Neuronal stem cell (in vitro differentiated cells): ENCODE results near the gene KRTAP4-9.
"Not testable (repeated sequence)": the region's sequence is repeated elsewhere in the genome, so short reads cannot be mapped to it uniquely, and the experiment has no call there.

Experiments
- DNase-seq: peaks from one replicate; pipeline ENCODE4 v3.0.0-alpha.2; 2013; ENCODE audit warnings: low spot score
- H2AFZ ChIP-seq: one replicate; pipeline ENCODE4 v1.6.1; 2013; ENCODE audit warnings: mild to moderate bottlenecking, low read length, inconsistent platforms
- H2AK5ac ChIP-seq: 2 replicates; pipeline ENCODE4 v1.6.1; 2013; ENCODE audit warnings: low read depth, mild to moderate bottlenecking, inconsistent platforms, low read length, moderate library complexity, mixed read lengths
- H2BK120ac ChIP-seq: 2 replicates; pipeline ENCODE4 v1.6.1; 2013; ENCODE audit warnings: low read depth, mild to moderate bottlenecking, inconsistent platforms, low read length, moderate library complexity, mixed read lengths
- H2BK12ac ChIP-seq: one replicate; pipeline ENCODE4 v1.6.1; 2013; ENCODE audit warnings: low read length, inconsistent platforms
- H2BK15ac ChIP-seq: 2 replicates; pipeline ENCODE4 v1.6.1; 2013; ENCODE audit warnings: mild to moderate bottlenecking, low read length, inconsistent platforms, mixed read lengths
- H2BK5ac ChIP-seq: one replicate; pipeline ENCODE4 v1.6.1; 2013; ENCODE audit warnings: inconsistent platforms, mild to moderate bottlenecking, low read length, moderate library complexity
- H3K14ac ChIP-seq: one replicate; pipeline ENCODE4 v1.6.1; 2013; ENCODE audit warnings: low read length, inconsistent platforms
- H3K18ac ChIP-seq: 2 replicates; pipeline ENCODE4 v1.6.1; 2013; ENCODE audit warnings: low read length, inconsistent platforms
- H3K23ac ChIP-seq: 2 replicates; pipeline ENCODE4 v1.6.1; 2013; ENCODE audit warnings: low read depth, mild to moderate bottlenecking, mixed read lengths, low read length, inconsistent platforms; ENCODE audit not compliant: poor library complexity
- H3K27ac ChIP-seq: replicated peaks from 3 replicates; pipeline ENCODE4 v1.5.1; 2013; ENCODE audit warnings: low read length, inconsistent platforms
- H3K27me3 ChIP-seq, 3 experiments: 2 replicates each; pipeline ENCODE4 v1.6.1; 2013; ENCODE audit warnings: low read length in 3 of 3, mild to moderate bottlenecking in 2 of 3, inconsistent platforms in 1 of 3, low read depth in 1 of 3, mixed read lengths in 1 of 3, moderate library complexity in 1 of 3; ENCODE audit not compliant: control insufficient read depth in 3 of 3, insufficient read depth in 3 of 3
- H3K36me3 ChIP-seq, 2 donors: replicated peaks in 1 of 2; 2 replicates each; pipeline ENCODE4 v1.6.1; 2013; ENCODE audit warnings: low read length in 2 of 2; ENCODE audit not compliant: control insufficient read depth in 2 of 2, insufficient read depth in 2 of 2
- H3K4ac ChIP-seq: 2 replicates; pipeline ENCODE4 v1.6.1; 2013; ENCODE audit warnings: inconsistent platforms, mild to moderate bottlenecking, low read length, moderate library complexity
- H3K4me1 ChIP-seq, 2 donors: 1 replicate in 1 of 2; 2 replicates in 1 of 2; pipeline ENCODE4 v1.6.1; 2013; ENCODE audit warnings: low read length in 2 of 2, low read depth in 1 of 2; ENCODE audit not compliant: control insufficient read depth in 2 of 2, insufficient read depth in 1 of 2
- H3K4me2 ChIP-seq: one replicate; pipeline ENCODE4 v1.6.1; 2013; ENCODE audit warnings: mild to moderate bottlenecking, low read length, inconsistent platforms; ENCODE audit not compliant: insufficient read depth, poor library complexity, severe bottlenecking
- H3K4me3 ChIP-seq, 2 donors: 2 replicates each; pipeline ENCODE4 v1.5.1; 2013; ENCODE audit warnings: low read length in 2 of 2, mild to moderate bottlenecking in 2 of 2, inconsistent platforms in 1 of 2, moderate library complexity in 1 of 2
- H3K79me1 ChIP-seq: one replicate; pipeline ENCODE4 v1.6.1; 2013; ENCODE audit warnings: low read depth, mild to moderate bottlenecking, inconsistent platforms, low read length, moderate library complexity
- H3K9ac ChIP-seq: one replicate; pipeline ENCODE4 v1.6.1; 2013; ENCODE audit warnings: mild to moderate bottlenecking, low read depth, low read length, inconsistent platforms; ENCODE audit not compliant: poor library complexity
- H3K9me3 ChIP-seq, 2 donors: replicated peaks in 1 of 2; 2 replicates each; pipeline versions ENCODE3 to v1.6.1; 2013; ENCODE audit warnings: low read length in 2 of 2, mild to moderate bottlenecking in 2 of 2, inconsistent platforms in 1 of 2, low read depth in 1 of 2, mixed read lengths in 1 of 2, moderate library complexity in 1 of 2; ENCODE audit not compliant: control insufficient read depth in 2 of 2, insufficient read depth in 1 of 2
- H4K8ac ChIP-seq: one replicate; pipeline ENCODE4 v1.6.1; 2013; ENCODE audit warnings: low read depth, mild to moderate bottlenecking, inconsistent platforms, low read length, moderate library complexity
- H4K91ac ChIP-seq: one replicate; pipeline ENCODE4 v1.6.1; 2013; ENCODE audit warnings: low read length, low read depth, mild to moderate bottlenecking, inconsistent platforms; ENCODE audit not compliant: poor library complexity
- WGBS, 2 donors: extraction: QIAGEN DNeasy Blood & Tissue Kit; methylation state at CpG; one replicate each; pipeline ENCODE4 v1.1.7; 2013; ENCODE audit warnings: missing lambda C conversion rate in 2 of 2, mixed read lengths in 1 of 2; ENCODE audit not compliant: insufficient read length in 2 of 2, insufficient replicate concordance in 1 of 2; ENCODE audit errors: extremely low coverage in 2 of 2; 5-methylcytosine and 5-hydroxymethylcytosine counted together

KRTAP4-9 gene

GRCh38 chr17:41111151-41111885 lies 6.1 kb downstream of the KRTAP4-9 start:
- Histone ChIP-seq H3K36me3 (no peaks in the 10 kb centered on the region), H4K91ac (no peak overlapping the region), H2AK5ac (no peak overlapping the region), H3K27me3 (peaks cover 0 to 3% (median 0%) of the 10 kb centered on the region in 3 experiments), H3K4ac (no peak overlapping the region), H3K4me1 (no peaks in the 10 kb centered on the region), H2BK15ac (no peak overlapping the region), H3K9ac (no peak overlapping the region), H2BK12ac (no peak overlapping the region), H3K4me2 (no peak overlapping the region), H2BK120ac (no peak overlapping the region), H3K4me3 (no peak overlapping the region), H2BK5ac (no peak overlapping the region), H3K18ac (no peak overlapping the region), H3K27ac (no peak overlapping the region), H3K14ac (no peak overlapping the region), H3K79me1 (no peaks in the 10 kb centered on the region), H3K9me3 (peaks cover 0 to 4% of the 10 kb centered on the region in 2 donors), H4K8ac (no peak overlapping the region), H3K23ac (no peak overlapping the region), H2AFZ (no peak overlapping the region)
- DNase-seq = no peak
- no CpG with 5 or more reads among the region's 2 CpGs for WGBS, 2 donors

- Histone ChIP-seq H3K14ac (no peak overlapping the region), H2BK12ac (no peak overlapping the region), H4K91ac (no peak overlapping the region), H3K4ac (no peak overlapping the region), H2BK120ac (no peak overlapping the region), H3K9me3 (peaks cover 0 to 4% of the 10 kb centered on the region in 2 donors), H3K79me1 (no peaks in the 10 kb centered on the region), H3K4me3 (no peak overlapping the region), H3K18ac (no peak overlapping the region), H2AK5ac (no peak overlapping the region), H4K8ac (no peak overlapping the region), H3K27me3 (peaks cover 0 to 3% (median 0%) of the 10 kb centered on the region in 3 experiments), H2BK15ac (no peak overlapping the region), H3K27ac (no peak overlapping the region), H3K4me2 (no peak overlapping the region), H3K4me1 (no peaks in the 10 kb centered on the region), H3K23ac (no peak overlapping the region), H3K36me3 (no peaks in the 10 kb centered on the region), H2BK5ac (no peak overlapping the region), H2AFZ (no peak overlapping the region), H3K9ac (no peak overlapping the region)
- WGBS, 2 donors = no CpG with 5 or more reads among the region's 5 CpGs
- DNase-seq = no peak
These were observed 11.1 kb downstream of the KRTAP4-9 start for GRCh38 chr17:41116297-41116696.

GRCh38 chr17:41117846-41118386 lies 12.7 kb downstream of the KRTAP4-9 start, which contains the start of gene KRTAP4-11:
KRTAP4-11 (minus strand) TSS chr17:41118373; CDS start chr17:41118315, 58 bp downstream.
- not testable (repeated sequence) for H3K18ac ChIP-seq, H3K4me3 ChIP-seq, H4K91ac ChIP-seq, H3K23ac ChIP-seq, H3K4ac ChIP-seq, H3K79me1 ChIP-seq, H3K4me2 ChIP-seq, H2AK5ac ChIP-seq, H2BK120ac ChIP-seq, H3K9me3 ChIP-seq, H3K9ac ChIP-seq, H4K8ac ChIP-seq, H3K4me1 ChIP-seq, H2BK5ac ChIP-seq, H2AFZ ChIP-seq, H3K27ac ChIP-seq, H3K14ac ChIP-seq, H2BK12ac ChIP-seq, H3K36me3 ChIP-seq, H3K27me3 ChIP-seq, DNase-seq, H2BK15ac ChIP-seq
- WGBS, 2 donors = no CpG with 5 or more reads among the region's 10 CpGs

GRCh38 chr17:41118721-41119120 lies 13.5 kb downstream of the KRTAP4-9 start:
- no peak overlapping the region for H3K18ac ChIP-seq
- no peak overlapping the region for H2BK15ac ChIP-seq
- no peaks in the 10 kb centered on the region for H3K36me3 ChIP-seq
- H2BK5ac ChIP-seq = no peak overlapping the region
- no peak overlapping the region for H2BK12ac ChIP-seq
- H2AFZ ChIP-seq = no peak overlapping the region
- no CpG with 5 or more reads among the region's 4 CpGs for WGBS, 2 donors
- H2BK120ac ChIP-seq = no peak overlapping the region
- H3K4me1 ChIP-seq = no peaks in the 10 kb centered on the region
- H3K14ac ChIP-seq = no peak overlapping the region
- H3K79me1 ChIP-seq = no peaks in the 10 kb centered on the region
- H3K27ac ChIP-seq = no peak overlapping the region
- no peak overlapping the region for H2AK5ac ChIP-seq
- H3K23ac ChIP-seq = no peak overlapping the region
- DNase-seq = no peak
- no peak overlapping the region for H3K4me2 ChIP-seq
- H3K4ac ChIP-seq = no peak overlapping the region
- H4K8ac ChIP-seq = no peak overlapping the region
- peaks cover 0 to 3% (median 0%) of the 10 kb centered on the region in 3 experiments for H3K27me3 ChIP-seq
- peaks cover 0 to 4% of the 10 kb centered on the region in 2 donors for H3K9me3 ChIP-seq
- no peak overlapping the region for H3K4me3 ChIP-seq
- no peak overlapping the region for H4K91ac ChIP-seq
- H3K9ac ChIP-seq = no peak overlapping the region
